OCI-M2 (cell line): ENCODE results near the gene RNASEH2C.
"Not testable (repeated sequence)": the region's sequence is repeated elsewhere in the genome, so short reads cannot be mapped to it uniquely, and the experiment has no call there.

Source experiments
- DNase-seq: peaks from one replicate; lab custom pipeline; 2025; ENCODE audit not compliant: unreplicated experiment; lab: John Stamatoyannopoulos, UW

Gene RNASEH2C

DNA sequence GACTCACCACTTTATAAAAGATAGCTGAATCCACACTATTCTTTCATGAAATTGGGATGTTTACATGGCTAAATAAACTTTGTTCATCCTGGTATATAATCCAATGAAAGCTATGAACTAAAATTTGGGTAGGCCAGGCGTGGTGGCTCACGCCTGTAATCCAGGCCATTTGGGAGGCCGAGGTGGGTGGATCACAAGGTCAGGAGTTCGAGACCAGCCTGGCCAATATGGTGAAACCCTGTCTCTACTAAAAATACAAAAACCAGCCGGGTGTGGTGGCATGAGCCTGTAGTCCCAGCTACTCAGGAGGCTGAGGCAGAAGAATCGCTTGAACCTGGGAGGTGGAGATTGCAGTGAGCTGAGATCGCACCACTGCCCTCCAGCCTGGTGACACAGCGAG is 28.8 kb downstream of the RNASEH2C start:
- DNase-seq = not testable (repeated sequence)

DNA sequence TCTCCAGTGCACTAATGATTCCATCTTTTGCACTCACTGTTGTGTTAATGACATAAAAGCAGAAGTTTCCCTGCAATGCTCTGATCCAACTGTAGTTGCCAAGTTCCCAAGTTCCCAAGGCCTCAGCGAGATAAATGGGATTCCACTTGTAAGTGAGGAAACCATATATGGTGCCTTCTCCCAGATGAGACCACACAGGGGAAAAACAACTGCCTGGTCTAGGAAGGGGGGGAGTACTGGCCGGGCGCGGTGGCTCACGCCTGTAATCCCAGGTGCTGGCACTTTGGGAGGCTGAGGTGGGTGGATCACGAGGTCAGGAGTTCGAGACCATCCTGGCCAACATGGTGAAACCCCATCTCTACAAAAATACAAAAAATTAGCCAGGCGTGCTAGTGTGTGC is 34.6 kb downstream of the RNASEH2C start:
- no peak for DNase-seq

DNA sequence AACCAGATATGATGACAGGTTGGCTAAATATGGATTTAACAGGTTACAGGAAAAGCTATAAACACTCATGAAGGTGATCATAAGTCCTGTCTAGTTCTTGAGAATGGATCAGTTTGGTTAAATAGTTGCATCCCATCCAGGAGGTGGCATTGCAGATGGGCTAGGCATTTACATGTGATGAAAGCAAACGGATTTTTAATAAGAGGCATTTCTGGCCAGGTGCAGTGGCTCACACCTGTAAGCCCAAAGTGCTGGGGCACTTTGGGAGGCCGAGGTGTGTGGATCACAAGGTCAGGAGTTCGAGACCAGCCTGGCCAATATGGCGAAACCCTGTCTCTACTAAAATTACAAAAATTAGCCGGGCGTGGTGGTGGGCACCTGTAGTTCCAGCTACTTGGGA is 37.1 kb downstream of the RNASEH2C start:
- not testable (repeated sequence) for DNase-seq

DNA sequence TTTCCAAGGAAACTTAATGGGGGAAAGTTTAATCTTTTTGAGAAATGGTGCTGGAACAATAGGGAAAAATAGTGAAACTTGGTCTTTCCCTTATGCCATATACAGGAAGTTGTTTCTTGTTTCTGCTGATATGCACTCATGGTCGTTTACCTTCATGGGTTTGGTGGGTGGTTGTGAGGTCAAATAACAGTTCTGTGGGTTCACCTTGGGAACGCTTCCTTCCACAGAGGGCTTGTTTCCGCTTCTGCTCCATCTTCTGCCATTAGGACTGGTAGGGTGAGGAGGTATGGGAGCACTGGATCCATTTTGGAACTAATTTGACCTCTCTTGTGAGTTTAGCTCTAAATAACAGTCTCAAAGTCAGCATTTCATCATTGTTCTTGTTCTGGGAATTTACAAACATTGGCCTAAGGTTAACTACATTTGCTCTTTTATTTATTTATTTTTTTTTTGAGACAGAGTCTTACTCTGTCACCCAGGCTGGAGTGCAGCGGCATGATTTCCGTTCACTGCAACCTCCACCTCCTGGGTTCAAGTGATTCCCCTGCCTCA is 40.3 kb downstream of the RNASEH2C start:
- no peak for DNase-seq

DNA sequence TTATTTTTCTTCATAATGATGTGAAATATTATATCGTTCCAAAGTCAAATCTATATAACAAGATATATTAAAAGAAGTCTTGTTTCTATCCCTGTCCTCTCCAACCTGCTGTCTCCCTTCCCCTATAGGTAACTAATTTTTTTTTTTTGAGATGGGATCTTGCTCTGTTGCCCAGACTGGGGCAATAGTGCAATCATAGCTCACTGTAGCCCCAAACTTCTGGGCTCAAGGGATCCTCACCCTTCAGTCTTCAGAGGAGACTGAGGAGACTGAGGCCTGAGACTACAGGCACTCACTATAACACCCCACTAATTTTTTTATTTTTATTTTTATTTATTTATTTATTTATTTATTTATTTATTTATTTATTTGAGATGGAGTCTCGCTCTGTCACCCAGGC is 47.6 kb downstream of the RNASEH2C start:
- no peak for DNase-seq

DNA sequence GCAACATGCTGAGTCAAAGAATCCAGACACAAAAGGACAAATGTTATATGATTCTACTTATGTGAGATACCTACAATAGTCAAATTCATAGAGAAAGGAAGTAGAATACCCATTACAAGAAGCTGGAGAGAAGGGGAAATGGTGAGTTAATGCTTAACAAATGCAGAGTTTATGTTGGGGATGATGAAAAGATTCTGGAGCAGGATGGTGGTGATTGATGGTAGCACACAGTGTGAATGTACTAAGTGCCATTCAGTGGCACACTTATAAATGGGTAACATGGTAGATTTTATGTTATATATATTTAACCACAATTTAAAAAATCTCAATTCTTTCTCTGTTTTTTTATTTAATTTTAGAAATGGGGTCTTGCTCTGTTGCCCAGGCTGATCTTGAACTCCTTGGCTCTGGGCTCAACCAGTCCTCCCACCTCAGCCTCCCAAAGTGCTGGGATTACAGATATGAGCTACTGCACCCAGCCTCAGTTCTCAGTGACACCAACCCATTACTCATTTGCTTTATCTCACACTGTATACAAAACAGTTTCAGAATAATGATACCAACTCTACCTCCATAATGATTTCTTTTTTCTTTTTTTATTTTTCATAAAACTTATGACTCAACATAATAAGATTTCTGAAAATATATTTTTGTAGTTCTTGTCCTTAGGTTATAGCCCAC is 48.3 kb downstream of the RNASEH2C start:
- DNase-seq = no peak
